K562 (cell line): Measurements from ENCODE around the gene KIF18B. TPM values are rescaled to one million over a fixed set of nuclear protein-coding genes. Genes with fewer than 3 reads are reported as not detected.
A peak's percentile ranks its signal among the peaks of the same experiment; 100 is the strongest.

ENCODE experiments used
- ARID1B ChIP-seq: fragments of 450-650 bp; IDR thresholded peaks from 2 replicates; pipeline ENCODE4 v1.6.1; 2016; ENCODE audit warnings: antibody characterized with exemption, mild to moderate bottlenecking, inconsistent platforms
- BACH1 ChIP-seq: fragments of 200-800 bp; sonication (Bioruptor generic); IDR thresholded peaks from 2 replicates; pipeline ENCODE4 v1.6.1; 2016; ENCODE audit warnings: missing genetic modification characterization, missing compliant biosample characterization
- BHLHE40 ChIP-seq: IDR thresholded peaks from 2 replicates; pipeline ENCODE4 v1.6.1; 2011; ENCODE audit warnings: low read length, improper control_type of control experiment
- BRF1 ChIP-seq: IDR thresholded peaks from 3 replicates; pipeline ENCODE4 v1.6.1; 2011; ENCODE audit warnings: borderline replicate concordance, mild to moderate bottlenecking; ENCODE audit not compliant: insufficient read length; ENCODE audit errors: extremely low read depth
- CAMTA2 ChIP-seq: fragments of 250-450 bp; sonication (Bioruptor Pico); conservative IDR thresholded peaks from 2 replicates; pipeline ENCODE4 v1.5.1; 2022
- ELF1 ChIP-seq: fragments of 200-800 bp; sonication (Bioruptor generic); IDR thresholded peaks from 2 replicates; pipeline ENCODE4 v1.6.1; 2016; ENCODE audit warnings: missing genetic modification characterization, missing compliant biosample characterization
- ESRRA ChIP-seq: fragments of 450-650 bp; IDR thresholded peaks from 2 replicates; pipeline ENCODE4 v1.6.1; 2014; ENCODE audit warnings: low read depth, mild to moderate bottlenecking, moderate library complexity, borderline replicate concordance
- JUNB ChIP-seq: fragments of 450-650 bp; formaldehyde crosslinking; conservative IDR thresholded peaks from 2 replicates; pipeline ENCODE4 v1.4.0; 2020; ENCODE audit warnings: mild to moderate bottlenecking
- MITF ChIP-seq: IDR thresholded peaks from 2 replicates; pipeline ENCODE4 v1.6.1; 2014; ENCODE audit warnings: antibody characterized with exemption
- NCOA1 ChIP-seq: fragments of 450-650 bp; IDR thresholded peaks from 2 replicates; pipeline ENCODE4 v1.6.1; 2016; ENCODE audit warnings: low read depth
- RBM34 ChIP-seq: fragments of 200-400 bp; formaldehyde crosslinking; IDR thresholded peaks from 2 replicates; pipeline ENCODE4 v1.6.1; 2018; ENCODE audit warnings: low read length, borderline replicate concordance; ENCODE audit not compliant: insufficient read depth
- TAF1 ChIP-seq: IDR thresholded peaks from 2 replicates; pipeline ENCODE4 v1.6.1; 2011; ENCODE audit warnings: mild to moderate bottlenecking, low read length, moderate library complexity; ENCODE audit not compliant: insufficient read depth, control insufficient read depth, severe bottlenecking; ENCODE audit errors: extremely low read depth
- ZBTB40 ChIP-seq, 2 experiments: fragments of 450-650 bp in 1 of 2; sonication (generic) in 1 of 2; formaldehyde crosslinking in 1 of 2; IDR thresholded peaks; 2 replicates each; pipeline versions ENCODE4 v1.7.1 to v1.9.0; 2016 to 2022; ENCODE audit warnings: inconsistent platforms in 1 of 2, mild to moderate bottlenecking in 1 of 2, missing genetic modification reagents in 1 of 2
- ZNF197 ChIP-seq: fragments of 200-800 bp; sonication (Bioruptor generic); IDR thresholded peaks from 2 replicates; pipeline ENCODE4 v1.6.1; 2016; ENCODE audit warnings: low read depth, missing genetic modification characterization, missing compliant biosample characterization
- ZNF551 ChIP-seq: fragments of 250-450 bp; sonication (Bioruptor Pico); IDR thresholded peaks from 2 replicates; pipeline ENCODE4 v1.5.0; 2021; ENCODE audit warnings: mild to moderate bottlenecking, moderate library complexity
- ZNF778 ChIP-seq: fragments of 450-650 bp; formaldehyde crosslinking; IDR thresholded peaks from 2 replicates; pipeline ENCODE4 v1.4.0; 2020; ENCODE audit warnings: mild to moderate bottlenecking, moderate library complexity
- polyA plus RNA-seq, 8 experiments: library from polyadenylated mRNA; depleted of rRNA in 4 of 8; stranded (reverse) in 5 of 8; unstranded in 3 of 8; fragments of >200 nt; fragmentation: Nextera tagmentation in 2 of 8; fragmentation: Illumina TruSeq in 1 of 8; extraction: Ambion mirVana in 2 of 8; extraction: Trizol in 1 of 8; gene quantifications; 2 replicates each; pipeline versions ENCODE4 v1.2.1 to v1.2.3, GENCODE V29; 2011 to 2014; ENCODE audit warnings: inconsistent platforms in 1 of 8, missing spikeins in 1 of 8
- total RNA-seq, 7 experiments: library from RNA; depleted of rRNA in 6 of 7; stranded (reverse); fragments of >200 nt in 6 of 7; fragmentation: Illumina TruSeq in 2 of 7; extraction: Trizol in 2 of 7; gene quantifications; 2 replicates each; pipeline versions ENCODE4 v1.2.1 to v1.2.3, GENCODE V29; 2011 to 2021; ENCODE audit warnings: low replicate concordance in 1 of 7

Gene KIF18B
- total and polyA plus RNA-seq, 9 of the 15 experiments (the other 6 are each of a cell fraction or from before 2014, with no cell fraction given), result 2.0 to 42.8 (median 13.2) TPM

- TF ChIP-seq NCOA1, result no peak
- TF ChIP-seq ZBTB40 (IDR thresholded peaks at IDR 0.05), result no peak
- TF ChIP-seq ZBTB40 (CRISPR knock-in tag; IDR thresholded peaks at IDR 0.05), result no peak
- TF ChIP-seq JUNB, result no peak
- TF ChIP-seq ESRRA, result peak; percentile 94
- no peak for TF ChIP-seq BACH1 (tag)
- TF ChIP-seq MITF, result no peak
- no peak for TF ChIP-seq ZNF197 (CRISPR knock-in tag)
- TF ChIP-seq BHLHE40, result peak; percentile 91
- no peak for TF ChIP-seq RBM34
- TF ChIP-seq TAF1, result no peak
- TF ChIP-seq ELF1 (tag), result no peak
- no peak for TF ChIP-seq CAMTA2 (CRISPR knock-in tag)
- no peak for TF ChIP-seq ARID1B
- no peak for TF ChIP-seq ZNF778 (CRISPR knock-in tag)
- TF ChIP-seq BRF1, result no peak
- no peak for TF ChIP-seq ZNF551
These were observed 36.2 kb downstream of the KIF18B start (continued) for GRCh38 chr17:44911133-44912001.
